HTR-8/SVneo (cell line): ENCODE results near the gene GLIS1.

Experiments
- DNase-seq: peaks from one replicate; pipeline ENCODE4 v3.0.0; 2011; ENCODE audit warnings: low spot score, mixed read lengths; ENCODE audit not compliant: insufficient read length
- FAIRE-seq: peaks from 2 replicates; lab custom pipeline; 2011; peaks lifted over from hg19 to GRCh38; lab: Jason Lieb, UNC

GLIS1 gene

DNA sequence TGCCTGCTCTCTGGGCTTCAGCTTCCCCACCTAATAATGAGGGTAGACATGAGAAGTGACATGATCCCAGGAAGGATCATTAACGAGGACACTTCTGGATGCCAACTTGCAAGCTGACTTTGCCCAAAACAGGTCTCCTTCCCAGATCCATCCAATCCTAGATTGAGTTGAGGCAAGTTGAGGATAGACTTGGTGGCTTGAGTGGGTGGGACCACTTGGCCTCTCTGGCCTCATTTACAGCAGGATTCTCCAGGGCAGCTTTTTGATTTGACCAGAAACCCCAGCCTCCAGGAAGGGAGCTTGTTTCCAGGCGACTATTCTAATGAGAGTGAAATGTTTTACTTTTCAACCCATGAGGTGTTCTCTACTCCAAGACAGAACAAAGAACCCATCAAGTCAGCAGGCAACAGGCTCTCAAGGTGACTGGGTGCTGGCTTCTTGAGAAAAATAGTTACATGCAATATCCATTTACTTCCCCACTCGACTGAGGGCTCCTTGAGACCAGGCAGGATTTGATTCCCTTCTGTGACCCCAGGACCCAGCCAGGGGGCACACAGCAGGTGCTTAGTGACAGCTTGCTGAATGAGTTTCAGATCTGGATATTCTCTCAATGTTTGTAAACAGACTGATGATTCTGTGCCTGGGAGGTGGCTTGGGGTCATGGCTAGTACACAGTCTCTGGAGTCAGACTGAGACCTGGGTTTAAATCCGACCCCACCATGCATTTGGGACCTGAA is 151.5 kb downstream of the GLIS1 start:
- DNase-seq (no peak), FAIRE-seq (no peak)

DNA sequence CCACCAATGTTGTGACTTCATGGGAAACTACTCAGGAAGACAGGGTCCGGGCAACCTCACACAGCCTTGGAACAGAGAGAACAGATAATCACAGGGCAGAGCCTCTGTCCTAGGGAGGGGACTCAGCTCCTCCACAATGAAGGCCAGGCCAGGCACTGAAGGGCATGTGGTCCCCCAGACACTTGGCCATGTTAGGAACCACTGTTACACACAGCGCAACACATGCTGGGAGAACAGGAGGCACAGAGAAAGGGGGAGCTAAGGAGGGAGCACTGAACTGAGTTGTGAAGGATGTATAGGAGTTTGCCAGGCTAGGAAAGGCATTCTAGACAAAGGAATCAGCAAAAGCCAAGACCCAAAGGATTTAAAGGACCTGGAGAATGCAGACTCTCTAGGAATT is 152.2 kb downstream of the GLIS1 start:
- FAIRE-seq (no peak), DNase-seq (no peak)

GRCh38 chr1:53585565-53585964 is 153.4 kb downstream of the GLIS1 start:
- FAIRE-seq (no peak), DNase-seq (no peak)

- FAIRE-seq = no peak
Observed at GRCh38 chr1:53585129-53585528, 153.8 kb downstream of the GLIS1 start.

DNA sequence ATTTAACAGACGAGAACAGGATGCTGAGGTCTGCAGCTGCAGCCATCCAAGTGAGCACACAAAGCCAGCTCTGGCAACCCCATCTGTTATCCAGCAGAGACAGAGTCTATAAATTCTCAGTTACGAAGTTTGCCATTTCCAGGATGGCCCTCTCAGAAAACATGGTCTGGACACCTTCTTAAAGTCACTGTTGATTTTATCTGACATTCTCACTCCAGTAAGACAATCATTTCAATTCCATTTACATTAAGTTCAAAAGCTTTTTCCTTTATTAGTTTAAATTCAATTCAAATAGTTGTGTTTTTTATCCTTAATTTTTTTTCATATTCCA is 154.2 kb downstream of the GLIS1 start:
- no peak for DNase-seq
- FAIRE-seq = no peak

More at GRCh38 chr1:53585129-53585528, 153.8 kb downstream of the GLIS1 start:
- DNase-seq = no peak

GRCh38 chr1:53583868-53584776 is 154.8 kb downstream of the GLIS1 start:
- DNase-seq (no peak), FAIRE-seq (no peak)

DNA sequence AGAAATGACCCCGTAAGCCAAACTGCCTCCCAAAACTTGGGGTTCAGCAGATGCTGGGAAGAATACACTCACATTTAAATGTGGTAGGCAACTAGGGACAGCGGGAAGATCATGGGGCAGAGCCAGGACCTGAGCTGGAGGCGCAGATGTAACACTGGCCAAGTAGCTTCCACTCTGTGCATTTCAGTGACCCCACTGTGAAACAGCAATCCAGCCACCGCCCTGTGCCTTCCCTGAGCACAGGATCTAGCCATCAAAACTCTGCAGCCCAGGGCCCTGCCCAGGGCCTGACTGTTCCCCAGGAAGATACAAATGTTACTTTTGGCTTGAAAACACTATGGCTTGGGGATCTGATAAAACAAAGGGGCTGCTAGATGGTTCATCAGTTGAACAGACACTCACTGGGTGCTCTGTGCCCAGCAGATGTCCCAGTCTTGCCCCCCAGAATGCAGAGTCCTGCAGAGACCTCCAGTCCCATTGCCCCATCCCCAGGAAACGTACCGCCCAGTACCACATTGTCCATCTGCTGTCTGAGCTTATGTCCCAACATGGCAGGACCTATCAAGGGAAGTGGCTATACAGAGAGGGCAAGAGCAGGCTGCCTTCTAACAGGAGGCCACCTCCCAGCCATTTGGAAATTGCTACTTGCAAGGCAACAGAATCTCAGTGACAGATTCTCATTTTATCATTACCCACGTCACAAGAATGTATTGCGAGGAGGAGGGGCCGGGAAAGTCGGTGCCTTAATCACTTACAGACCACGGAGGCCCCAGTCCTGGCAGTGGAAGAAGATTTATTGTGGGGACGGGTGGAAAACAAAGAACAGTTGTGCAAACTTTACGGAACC is 155.7 kb downstream of the GLIS1 start:
- FAIRE-seq (no peak), DNase-seq (no peak)

GRCh38 chr1:53582211-53583020 is 156.5 kb downstream of the GLIS1 start:
- no peak for FAIRE-seq

GRCh38 chr1:53581476-53581875 is 157.5 kb downstream of the GLIS1 start:
- no peak for FAIRE-seq
- DNase-seq = no peak

More at GRCh38 chr1:53582211-53583020, 156.5 kb downstream of the GLIS1 start:
- DNase-seq = no peak

- no peak for FAIRE-seq
- DNase-seq = no peak
Observed at GRCh38 chr1:53580739-53581475, 158.1 kb downstream of the GLIS1 start.

DNA sequence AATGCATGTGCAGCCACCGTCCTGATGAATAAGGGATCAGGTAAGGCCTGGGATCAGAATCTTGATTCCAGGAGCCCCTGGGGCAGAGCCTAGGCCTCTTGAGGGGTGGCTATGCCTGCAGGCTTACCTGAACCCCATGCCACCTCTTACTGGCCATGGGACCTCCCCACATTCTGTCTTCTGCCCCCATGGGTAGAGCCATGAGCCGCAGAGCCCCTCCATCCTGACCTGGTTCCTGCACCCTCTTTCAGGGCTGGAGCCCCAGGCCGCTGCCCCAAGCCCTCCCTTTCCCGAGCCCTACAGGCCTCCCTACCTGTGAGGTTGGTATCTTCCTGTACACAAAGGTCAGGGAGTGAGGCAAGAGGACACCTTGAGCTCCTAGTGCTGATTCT is 159.0 kb downstream of the GLIS1 start:
- DNase-seq (no peak), FAIRE-seq (no peak)

DNA sequence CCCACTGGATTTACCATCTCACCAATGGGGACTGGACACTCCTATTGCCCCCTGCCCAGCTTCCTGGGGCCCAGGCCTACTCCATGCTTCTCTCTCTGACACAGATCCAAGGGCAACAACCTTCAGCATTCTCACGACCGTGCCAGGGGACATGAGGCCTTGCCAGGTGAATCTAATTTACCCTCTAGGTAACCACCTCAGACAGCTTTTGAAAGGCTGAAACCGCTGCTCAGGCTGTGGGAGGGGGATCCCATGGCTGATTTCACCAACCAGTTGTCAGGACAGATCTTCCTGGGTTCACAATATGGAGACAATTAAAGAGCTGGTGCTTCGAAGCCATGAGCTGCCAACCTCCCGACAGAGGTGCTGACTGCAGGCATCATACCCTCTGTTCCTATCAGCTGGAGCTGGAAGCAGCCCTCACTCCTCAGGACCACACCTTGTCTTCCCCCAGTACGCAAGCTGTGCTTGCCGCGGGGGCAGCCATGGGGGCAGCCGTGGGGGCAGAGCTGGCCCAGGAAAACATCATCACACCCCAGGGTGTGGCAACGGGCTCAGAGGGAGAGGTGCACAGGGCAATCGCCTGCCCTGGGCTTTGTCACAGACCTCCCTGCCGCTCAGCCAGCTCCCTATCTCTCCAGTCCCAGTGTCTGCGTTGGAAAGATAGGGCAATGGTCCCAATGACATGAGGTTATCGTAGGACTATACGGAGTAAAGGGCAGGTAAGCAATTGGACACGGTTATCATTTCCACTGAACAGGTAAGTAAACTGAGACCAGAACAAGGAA is 159.5 kb downstream of the GLIS1 start:
- FAIRE-seq (no peak), DNase-seq (no peak)

- FAIRE-seq (no peak), DNase-seq (no peak)
Observed at GRCh38 chr1:53578358-53578757, 160.6 kb downstream of the GLIS1 start.

- no peak for FAIRE-seq
Observed at GRCh38 chr1:53577761-53578100, 161.2 kb downstream of the GLIS1 start.

DNA sequence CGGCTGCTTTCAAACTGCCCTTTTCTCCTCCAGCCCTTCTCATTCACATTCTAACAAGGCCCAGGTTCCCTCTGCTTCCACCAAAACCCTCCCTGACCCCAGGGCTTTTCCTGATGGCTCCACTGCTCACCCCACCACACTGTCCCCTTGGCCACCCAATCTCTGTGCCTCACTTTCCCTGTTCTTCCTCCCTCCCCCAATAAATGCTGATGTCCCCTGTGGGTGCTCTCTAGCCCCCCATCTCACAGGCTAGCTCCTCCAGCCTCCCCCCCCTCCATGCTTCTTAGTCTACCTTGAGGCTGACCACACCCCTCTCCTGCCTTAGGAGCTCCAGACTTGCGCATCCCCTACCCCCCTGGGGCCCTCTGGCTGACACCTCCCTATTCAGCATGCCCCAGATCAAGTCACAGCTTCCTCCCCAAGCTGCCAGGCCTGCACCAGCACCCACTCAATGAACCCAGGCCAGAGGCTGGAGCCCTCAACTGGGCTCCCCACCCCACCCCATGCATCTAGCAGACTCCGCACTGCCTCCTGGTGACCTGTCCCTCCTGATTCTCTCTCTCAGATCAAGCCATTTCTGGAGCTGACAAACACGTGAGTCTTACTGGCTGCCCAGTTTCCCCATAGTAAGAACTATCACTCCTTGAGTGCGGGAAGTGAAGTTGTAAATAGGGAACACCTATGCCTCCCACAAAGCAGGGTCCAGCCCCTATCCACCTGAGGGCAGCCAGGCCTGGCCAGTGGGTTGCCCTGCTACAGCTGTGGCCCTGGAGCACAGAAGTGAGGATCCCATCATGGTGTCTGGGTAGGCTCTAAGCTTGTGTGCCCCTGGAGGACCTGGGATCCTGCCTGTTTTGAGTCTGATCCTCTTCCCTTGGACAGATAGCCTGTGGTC is 161.9 kb downstream of the GLIS1 start:
- no peak for DNase-seq
- no peak for FAIRE-seq

More at GRCh38 chr1:53577761-53578100, 161.2 kb downstream of the GLIS1 start:
- DNase-seq = no peak

- DNase-seq (no peak), FAIRE-seq (no peak)
Observed at GRCh38 chr1:53576381-53576801, 162.6 kb downstream of the GLIS1 start.

- FAIRE-seq = no peak
- no peak for DNase-seq
Observed at GRCh38 chr1:53575955-53576320, 163.0 kb downstream of the GLIS1 start.
